22Rv1 (cell line): ENCODE results near the gene C4orf50.

Source experiments
- ZFX ChIP-seq: fragments of 450-650 bp; IDR thresholded peaks from 2 replicates; pipeline ENCODE4 v1.6.1; 2017; ENCODE audit warnings: antibody characterized with exemption, borderline replicate concordance
- TF ChIP-seq, protein P1 (sequence below): fragments of 450-650 bp; IDR thresholded peaks from 2 replicates; pipeline ENCODE4 v1.5.1; 2017; ENCODE audit warnings: mild to moderate bottlenecking

- TF ChIP-seq, protein P1, sequence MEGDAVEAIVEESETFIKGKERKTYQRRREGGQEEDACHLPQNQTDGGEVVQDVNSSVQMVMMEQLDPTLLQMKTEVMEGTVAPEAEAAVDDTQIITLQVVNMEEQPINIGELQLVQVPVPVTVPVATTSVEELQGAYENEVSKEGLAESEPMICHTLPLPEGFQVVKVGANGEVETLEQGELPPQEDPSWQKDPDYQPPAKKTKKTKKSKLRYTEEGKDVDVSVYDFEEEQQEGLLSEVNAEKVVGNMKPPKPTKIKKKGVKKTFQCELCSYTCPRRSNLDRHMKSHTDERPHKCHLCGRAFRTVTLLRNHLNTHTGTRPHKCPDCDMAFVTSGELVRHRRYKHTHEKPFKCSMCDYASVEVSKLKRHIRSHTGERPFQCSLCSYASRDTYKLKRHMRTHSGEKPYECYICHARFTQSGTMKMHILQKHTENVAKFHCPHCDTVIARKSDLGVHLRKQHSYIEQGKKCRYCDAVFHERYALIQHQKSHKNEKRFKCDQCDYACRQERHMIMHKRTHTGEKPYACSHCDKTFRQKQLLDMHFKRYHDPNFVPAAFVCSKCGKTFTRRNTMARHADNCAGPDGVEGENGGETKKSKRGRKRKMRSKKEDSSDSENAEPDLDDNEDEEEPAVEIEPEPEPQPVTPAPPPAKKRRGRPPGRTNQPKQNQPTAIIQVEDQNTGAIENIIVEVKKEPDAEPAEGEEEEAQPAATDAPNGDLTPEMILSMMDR: no peak
- no peak for TF ChIP-seq ZFX
Measured at GRCh38 chr4:6024313-6024960, 6.2 kb upstream of the C4orf50 start.
